Upper lobe of left lung (tissue), 6 donors: ENCODE results near the gene UBAC1. TPM values are rescaled to one million over a fixed set of nuclear protein-coding genes. Genes with fewer than 3 reads are reported as not detected.
A peak's percentile ranks its signal among the peaks of the same experiment; 100 is the strongest.

ENCODE experiments used
- ATAC-seq, 2 donors: fragments of 200-7000 bp; cut with Tn5 transposase; one replicate each; pipeline ENCODE4 v1.9.1; 2022; ENCODE audit warnings: mild to moderate bottlenecking in 2 of 2, moderate library complexity in 2 of 2; ENCODE audit not compliant: low FRiP score in 2 of 2
- DNase-seq, 2 donors: peaks; one replicate each; pipeline ENCODE4 v3.0.0-alpha.2; 2019 to 2020
- H3K27ac ChIP-seq, 4 donors: fragments of 200-600 bp; sonication (generic); one replicate each; pipeline ENCODE4 v1.5.1; 2016 to 2019
- H3K27me3 ChIP-seq, 4 donors: fragments of 200-600 bp; sonication (generic); one replicate each; pipeline ENCODE4 v1.5.1; 2017 to 2019
- H3K36me3 ChIP-seq, 4 donors: fragments of 200-600 bp; sonication (generic); one replicate each; pipeline ENCODE4 v1.5.1; 2016 to 2019
- H3K4me1 ChIP-seq, 4 donors: fragments of 200-600 bp; sonication (generic); one replicate each; pipeline ENCODE4 v1.5.1; 2018 to 2019
- H3K4me3 ChIP-seq, 4 donors: fragments of 200-600 bp; sonication (generic); one replicate each; pipeline ENCODE4 v1.5.1; 2017 to 2019; ENCODE audit warnings: mild to moderate bottlenecking in 2 of 4, moderate library complexity in 1 of 4
- H3K9me3 ChIP-seq, 4 donors: fragments of 200-600 bp; sonication (generic); one replicate each; pipeline ENCODE4 v1.5.1; 2018 to 2019
- EP300 ChIP-seq, 4 donors: sonication (generic); formaldehyde crosslinking; IDR thresholded peaks; one replicate each; pipeline ENCODE4 v1.5.1; 2017; ENCODE audit warnings: antibody characterized with exemption in 4 of 4, control low read depth in 2 of 4
- POLR2A ChIP-seq, 4 donors: fragments of 450-650 bp; IDR thresholded peaks; one replicate each; pipeline ENCODE4 v1.5.1; 2016 to 2017; ENCODE audit warnings: antibody characterized with exemption in 4 of 4, mild to moderate bottlenecking in 2 of 4
- POLR2AphosphoS5 ChIP-seq, 2 donors: sonication (generic); formaldehyde crosslinking; IDR thresholded peaks; one replicate each; pipeline ENCODE4 v1.5.1; 2017; ENCODE audit warnings: antibody characterized with exemption in 2 of 2
- WGBS, 2 donors: methylation state at CpG; one replicate each; pipeline ENCODE4 v1.1.5; 2017 to 2018; 5-methylcytosine and 5-hydroxymethylcytosine counted together
- total RNA-seq, 6 donors: library from RNA; depleted of rRNA in 4 of 6; stranded (reverse); fragments of >200 nt in 4 of 6; gene quantifications; one replicate each; pipeline versions ENCODE4 v1.1.0 to v1.2.1, GENCODE V29; 2016 to 2021
- TF ChIP-seq, protein P1 (sequence below), 6 experiments: fragments of 450-650 bp in 4 of 6; fragments of 200-600 bp in 2 of 6; sonication (generic) in 2 of 6; IDR thresholded peaks; one replicate each; pipeline ENCODE4 v1.5.1; 2016 to 2019; ENCODE audit warnings: antibody characterized with exemption in 6 of 6
- donor health status: DM: no; HTN: no; CAD: no; lungs with moderate emphysema.
- donor health status: DM: no; HTN: yes; CAD: no; lungs with severe emphysema.

UBAC1 gene
- total RNA-seq, 6 donors from 2014 or later = 38.0 to 72.3 (median 49.3) TPM

DNA sequence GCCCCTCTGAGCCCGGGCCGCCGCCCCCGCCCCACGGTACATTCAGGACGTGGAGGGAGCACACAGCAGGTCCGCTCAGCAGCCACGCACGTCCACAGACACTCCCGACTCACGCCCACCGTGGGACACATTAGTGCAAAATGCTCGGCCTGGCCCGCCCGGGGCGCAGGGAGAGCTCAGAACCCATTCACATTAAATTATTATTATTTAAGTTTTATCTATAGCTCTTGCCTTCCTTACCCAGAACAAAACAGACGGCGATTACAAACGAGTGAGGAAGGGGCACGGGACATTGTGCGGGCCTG is 47.5 kb upstream of the UBAC1 start:
- WGBS, 2 donors = 76 to 80% methylated on average over 12 to 21 of the region's 21 CpGs
- H3K4me1 ChIP-seq = peaks cover 28 to 55% (median 46%) of the 10 kb centered on the region in 4 donors

DNA sequence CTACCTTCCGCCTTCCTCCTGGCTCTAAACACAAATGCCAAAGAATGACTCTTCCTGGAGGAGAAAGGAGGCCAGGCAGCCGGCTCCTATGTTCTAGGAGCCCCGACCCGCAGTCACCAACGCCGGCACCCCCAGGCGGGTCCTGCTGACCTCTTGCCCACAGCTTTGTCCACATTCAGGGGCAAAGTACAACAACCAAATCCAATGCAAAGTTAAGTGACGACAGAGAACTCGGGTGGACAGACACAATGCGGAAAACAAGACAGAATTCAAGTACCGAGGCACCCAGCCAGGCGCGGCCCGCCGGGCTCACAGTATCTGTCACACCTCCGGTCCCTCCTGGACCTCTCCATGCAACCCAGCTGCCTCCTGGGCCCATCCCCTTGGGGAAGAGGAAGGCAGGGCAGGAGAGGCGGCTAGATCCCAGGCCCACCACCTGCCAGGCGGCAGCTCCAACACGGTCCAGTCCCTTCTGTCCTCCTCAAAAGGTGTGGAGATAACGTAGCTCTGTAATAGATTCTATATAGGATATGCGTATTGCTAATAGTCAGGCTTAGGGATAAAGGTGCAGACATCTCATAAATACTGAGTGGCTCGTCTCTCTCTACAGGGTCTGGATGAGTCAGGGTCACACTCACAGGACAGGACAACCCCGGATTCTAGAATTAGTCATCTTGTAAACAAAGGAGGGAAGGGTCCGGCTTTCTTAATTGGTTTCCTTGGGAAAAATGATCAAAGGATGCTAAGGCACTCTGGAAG is 46.9 kb upstream of the UBAC1 start:
- WGBS, 2 donors = 58 to 79% methylated on average over 20 to 24 of the region's 24 CpGs
- ATAC-seq (no peak), DNase-seq (peak in 1 of 2 donors; percentile 78)
- Histone ChIP-seq H3K4me1 (peaks cover 33 to 60% (median 50%) of the 10 kb centered on the region in 4 donors), H3K4me3 (no peak overlapping the region), H3K27me3 (no peaks in the 10 kb centered on the region), H3K36me3 (peaks cover 0 to 28% (median 13%) of the 10 kb centered on the region in 4 donors), H3K9me3 (no peaks in the 10 kb centered on the region), H3K27ac (peak overlapping the region; percentile 52 to 87 (median 84))
- TF ChIP-seq POLR2A (IDR thresholded peaks at IDR 0.05) (no peak), POLR2AphosphoS5 (IDR thresholded peaks at IDR 0.05) (no peak), EP300 (IDR thresholded peaks at IDR 0.05) (peak in 1 of 4 donors; percentile 42)
- TF ChIP-seq, protein P1, sequence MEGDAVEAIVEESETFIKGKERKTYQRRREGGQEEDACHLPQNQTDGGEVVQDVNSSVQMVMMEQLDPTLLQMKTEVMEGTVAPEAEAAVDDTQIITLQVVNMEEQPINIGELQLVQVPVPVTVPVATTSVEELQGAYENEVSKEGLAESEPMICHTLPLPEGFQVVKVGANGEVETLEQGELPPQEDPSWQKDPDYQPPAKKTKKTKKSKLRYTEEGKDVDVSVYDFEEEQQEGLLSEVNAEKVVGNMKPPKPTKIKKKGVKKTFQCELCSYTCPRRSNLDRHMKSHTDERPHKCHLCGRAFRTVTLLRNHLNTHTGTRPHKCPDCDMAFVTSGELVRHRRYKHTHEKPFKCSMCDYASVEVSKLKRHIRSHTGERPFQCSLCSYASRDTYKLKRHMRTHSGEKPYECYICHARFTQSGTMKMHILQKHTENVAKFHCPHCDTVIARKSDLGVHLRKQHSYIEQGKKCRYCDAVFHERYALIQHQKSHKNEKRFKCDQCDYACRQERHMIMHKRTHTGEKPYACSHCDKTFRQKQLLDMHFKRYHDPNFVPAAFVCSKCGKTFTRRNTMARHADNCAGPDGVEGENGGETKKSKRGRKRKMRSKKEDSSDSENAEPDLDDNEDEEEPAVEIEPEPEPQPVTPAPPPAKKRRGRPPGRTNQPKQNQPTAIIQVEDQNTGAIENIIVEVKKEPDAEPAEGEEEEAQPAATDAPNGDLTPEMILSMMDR (IDR thresholded peaks at IDR 0.05) = no peak

More for the DNA sequence above, 47.5 kb upstream of the UBAC1 start:
- peak overlapping the region; percentile 52 to 87 (median 84) for H3K27ac ChIP-seq
- ATAC-seq (no peak), DNase-seq (peak in 1 of 2 donors; percentile 86)
- H3K27me3 ChIP-seq = no peaks in the 10 kb centered on the region
- H3K9me3 ChIP-seq = no peaks in the 10 kb centered on the region
- TF ChIP-seq POLR2A (IDR thresholded peaks at IDR 0.05) = no peak
- H3K4me3 ChIP-seq = no peak overlapping the region
- peaks cover 0 to 34% (median 18%) of the 10 kb centered on the region in 4 donors for H3K36me3 ChIP-seq

DNA sequence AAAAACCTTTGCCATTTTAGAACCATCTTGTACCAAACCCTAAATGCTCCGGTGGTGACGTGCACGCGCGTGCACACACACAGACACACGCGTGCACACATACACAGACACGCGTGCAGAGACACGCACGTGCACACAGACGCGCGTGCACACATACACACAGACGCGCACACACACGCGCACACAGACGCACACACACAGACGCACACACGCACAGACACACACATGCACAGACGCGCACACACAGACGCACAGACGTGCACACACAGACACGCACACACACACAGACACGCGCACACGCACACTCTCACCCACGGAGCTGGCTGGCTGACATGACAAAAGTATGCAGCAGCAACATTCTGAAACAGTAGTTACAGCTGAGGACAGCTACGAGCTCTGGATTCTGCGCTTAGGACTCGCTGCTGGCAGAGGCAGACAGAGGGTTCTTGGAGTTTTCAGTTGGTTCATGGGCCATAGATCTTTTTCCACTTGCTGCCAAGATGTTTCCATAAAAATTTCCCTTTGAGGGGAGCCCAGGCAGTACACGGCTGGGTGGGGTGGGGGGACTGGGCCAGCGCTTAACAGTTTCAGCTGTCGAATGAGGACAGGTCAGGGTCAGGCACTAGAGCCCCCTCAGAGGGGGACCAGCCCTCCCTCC is 46.2 kb upstream of the UBAC1 start:
- no peaks in the 10 kb centered on the region for H3K27me3 ChIP-seq
- WGBS, 2 donors = 85 to 91% methylated on average over 22 to 36 of the region's 36 CpGs
- DNase-seq (peak in 1 of 2 donors; percentile 39), ATAC-seq (no peak)
- TF ChIP-seq POLR2AphosphoS5 (IDR thresholded peaks at IDR 0.05) = no peak
- TF ChIP-seq, protein P1 (IDR thresholded peaks at IDR 0.05) = no peak
- no peak for TF ChIP-seq POLR2A (IDR thresholded peaks at IDR 0.05)
- no peak for TF ChIP-seq EP300 (IDR thresholded peaks at IDR 0.05)
- no peak overlapping the region for H3K4me3 ChIP-seq
- peak overlapping the region; percentile 52 to 87 (median 81) for H3K27ac ChIP-seq
- H3K4me1 ChIP-seq = peaks cover 33 to 56% (median 49%) of the 10 kb centered on the region in 4 donors
- H3K36me3 ChIP-seq = peaks cover 0 to 27% (median 10%) of the 10 kb centered on the region in 4 donors
- H3K9me3 ChIP-seq = no peaks in the 10 kb centered on the region

DNA sequence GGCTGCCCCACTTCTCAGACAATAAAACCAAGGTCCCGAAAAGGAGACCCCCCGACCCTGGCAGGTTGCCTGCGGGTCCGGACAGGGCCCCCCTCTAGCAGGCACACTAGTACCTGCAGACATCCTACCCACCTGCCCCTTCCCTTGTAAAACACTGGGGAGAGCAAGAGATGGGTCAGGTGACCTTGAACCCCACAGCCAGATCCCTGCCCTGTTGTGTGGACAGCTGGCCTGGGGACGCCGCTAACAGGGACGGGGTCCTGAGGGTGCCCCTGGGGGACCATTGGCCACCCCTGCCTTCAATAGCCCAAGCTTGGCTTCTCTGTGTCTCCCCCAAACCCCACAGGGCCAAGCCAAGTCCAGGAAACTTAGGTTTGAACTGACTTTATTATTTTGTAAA is 45.0 kb upstream of the UBAC1 start:
- no peaks in the 10 kb centered on the region for H3K9me3 ChIP-seq
- H3K27ac ChIP-seq = peak overlapping the region in 2 of 4 donors; percentile 21 to 67
- TF ChIP-seq EP300 (IDR thresholded peaks at IDR 0.05) (no peak), POLR2AphosphoS5 (IDR thresholded peaks at IDR 0.05) (no peak)
- H3K36me3 ChIP-seq = peaks cover 0 to 17% (median 7%) of the 10 kb centered on the region in 4 donors
- H3K4me1 ChIP-seq = peaks cover 21 to 43% (median 37%) of the 10 kb centered on the region in 4 donors
- 86 to 100% methylated on average over 3 to 7 of the region's 7 CpGs for WGBS, 2 donors
- DNase-seq = peak in 1 of 2 donors; percentile 46
- no peaks in the 10 kb centered on the region for H3K27me3 ChIP-seq
- no peak overlapping the region for H3K4me3 ChIP-seq
- ATAC-seq = no peak

DNA sequence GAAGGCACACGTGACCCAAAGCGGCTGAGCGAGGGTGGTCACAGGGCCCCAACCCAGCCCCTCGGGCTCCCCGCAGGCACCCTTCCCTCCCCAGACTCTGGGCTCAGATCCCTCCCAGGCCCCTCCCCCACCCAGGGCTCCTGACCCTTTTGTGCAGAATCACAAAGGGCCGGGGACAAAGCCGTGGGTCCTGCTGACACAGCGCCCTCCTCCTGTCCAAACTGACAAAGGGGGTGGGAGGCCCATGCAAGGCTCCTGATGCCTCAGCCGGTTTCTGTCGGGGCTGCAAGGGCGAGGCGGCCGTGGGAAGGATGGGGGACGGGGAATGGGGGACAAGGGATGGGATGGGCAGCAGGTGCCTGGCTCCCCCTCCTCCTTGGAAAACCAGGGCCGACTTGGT is 43.5 kb upstream of the UBAC1 start:
- TF ChIP-seq, protein P1 (IDR thresholded peaks at IDR 0.05) = no peak
- no peak for TF ChIP-seq POLR2AphosphoS5 (IDR thresholded peaks at IDR 0.05)
- TF ChIP-seq POLR2A (IDR thresholded peaks at IDR 0.05) = no peak
- TF ChIP-seq EP300 (IDR thresholded peaks at IDR 0.05) = no peak
- H3K27ac ChIP-seq = peak overlapping the region; percentile 26 to 74 (median 51)
- ATAC-seq = no peak
- H3K36me3 ChIP-seq = peaks cover 0 to 10% (median 4%) of the 10 kb centered on the region in 4 donors
- peaks cover 21 to 34% (median 27%) of the 10 kb centered on the region in 4 donors for H3K4me1 ChIP-seq
- no peaks in the 10 kb centered on the region for H3K27me3 ChIP-seq
- peak in 1 of 2 donors; percentile 54 for DNase-seq
- no peaks in the 10 kb centered on the region for H3K9me3 ChIP-seq
- WGBS, 2 donors = 87 to 89% methylated on average over 6 to 15 of the region's 15 CpGs
- H3K4me3 ChIP-seq = no peak overlapping the region
